GM19240 (cell line): ENCODE measurements around the gene OGDHL.
"Not testable (repeated sequence)": the region's sequence is repeated elsewhere in the genome, so short reads cannot be mapped to it uniquely, and the experiment has no call there.

Experiments used
- DNase-seq: peaks from one replicate; pipeline ENCODE4 v3.0.0; 2011; ENCODE audit warnings: low spot score; ENCODE audit not compliant: insufficient read length

The OGDHL gene

DNA sequence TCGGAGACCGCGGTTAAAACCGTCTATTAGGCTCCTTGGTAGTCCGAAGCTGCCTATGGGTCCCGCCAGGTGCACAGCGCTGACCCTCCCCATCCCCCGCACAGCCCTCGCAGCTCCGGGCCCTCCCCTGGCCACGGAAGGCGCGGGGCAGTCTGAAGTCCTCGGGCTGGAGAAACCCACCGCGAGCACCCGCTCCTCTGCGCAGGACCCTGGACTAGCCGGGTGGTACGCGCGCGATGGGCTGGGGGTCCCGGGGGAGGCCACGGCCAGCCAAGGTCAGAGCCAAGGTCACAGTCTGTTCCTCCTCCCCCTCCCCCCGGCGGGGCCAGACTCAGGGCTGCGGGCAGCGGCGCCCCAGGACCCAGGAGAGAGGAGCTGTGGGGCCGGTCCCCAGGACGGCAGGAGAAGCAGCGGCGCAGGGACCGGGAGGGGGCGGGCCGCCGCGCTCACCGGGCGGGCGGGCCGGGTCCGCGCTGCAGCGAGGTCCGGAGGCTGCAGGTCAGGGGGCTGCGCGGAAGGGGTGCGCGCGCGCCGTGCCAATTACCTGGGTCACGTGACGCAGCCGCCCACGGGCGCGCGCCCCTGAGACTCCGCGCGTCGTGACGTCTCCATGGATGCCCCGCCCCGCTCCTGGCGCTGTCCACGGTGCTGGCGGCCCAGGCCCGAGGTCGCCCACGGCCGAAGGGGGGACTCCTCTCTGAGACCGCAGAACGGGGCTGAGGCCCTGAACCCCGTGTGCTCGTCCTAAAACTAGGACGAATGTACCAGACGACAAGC lies at the start of gene OGDHL:
TSS of gene OGDHL (minus strand) at position 535 of the 777 bp plus-strand sequence. CDS start 3,731 bp downstream, outside the sequence.
- DNase-seq = peak; percentile 30

DNA sequence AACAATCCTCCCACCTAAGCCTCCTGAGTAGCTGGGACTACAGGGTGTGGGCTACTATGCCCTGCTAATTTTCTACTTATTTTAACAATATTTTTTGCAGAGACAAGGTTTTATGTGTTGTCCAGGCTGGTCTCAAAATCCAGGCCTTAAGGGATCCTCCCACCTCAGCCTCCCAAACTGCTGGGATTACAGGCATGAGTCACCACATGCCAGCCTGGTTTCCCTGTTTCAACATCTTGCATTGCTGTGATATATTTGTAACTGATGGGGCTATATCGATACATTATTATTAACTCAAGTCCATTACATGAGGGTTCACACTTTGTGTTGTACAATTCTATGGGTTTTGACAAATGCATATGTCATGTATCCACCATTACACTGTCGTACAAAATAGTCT lies 41.9 kb upstream of the OGDHL start:
- DNase-seq = no peak

DNA sequence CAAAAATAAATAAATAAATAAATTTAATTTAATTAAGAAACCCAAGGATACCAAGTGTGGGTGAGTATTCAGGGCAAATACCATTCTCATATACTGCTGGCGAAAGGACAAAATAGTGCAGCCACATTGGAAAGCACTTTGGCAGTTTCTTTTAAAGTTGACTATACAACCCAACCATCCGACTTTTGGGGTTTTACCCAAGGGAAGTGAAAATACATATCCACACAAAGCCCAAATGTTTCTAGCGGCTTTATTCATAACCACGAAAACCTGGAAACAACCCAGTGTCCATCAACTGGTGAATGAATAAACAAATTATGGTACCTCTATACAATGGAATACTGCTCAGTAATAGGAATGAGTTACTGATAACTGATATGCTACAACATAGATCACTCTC lies 36.2 kb upstream of the OGDHL start:
- DNase-seq = no peak

DNA sequence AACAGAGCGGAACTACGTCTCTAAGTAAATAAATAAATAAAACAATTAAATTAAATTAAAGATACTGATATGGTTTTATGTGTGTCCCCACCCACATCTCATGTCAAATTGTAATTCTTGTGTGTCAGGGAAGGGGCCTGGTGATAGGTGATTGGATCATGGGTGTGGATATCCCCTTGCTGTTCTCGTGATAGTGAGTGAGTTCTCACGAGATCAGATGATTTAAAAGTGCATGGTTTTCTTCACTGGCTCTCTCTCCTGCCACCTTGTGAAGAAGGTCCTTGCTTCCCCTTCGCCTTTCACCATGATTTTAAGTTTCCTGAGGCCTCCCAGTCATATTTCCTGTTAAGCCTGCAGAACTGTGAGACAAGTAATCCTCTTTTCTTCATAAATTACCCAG lies 29.0 kb upstream of the OGDHL start:
- DNase-seq = no peak

DNA sequence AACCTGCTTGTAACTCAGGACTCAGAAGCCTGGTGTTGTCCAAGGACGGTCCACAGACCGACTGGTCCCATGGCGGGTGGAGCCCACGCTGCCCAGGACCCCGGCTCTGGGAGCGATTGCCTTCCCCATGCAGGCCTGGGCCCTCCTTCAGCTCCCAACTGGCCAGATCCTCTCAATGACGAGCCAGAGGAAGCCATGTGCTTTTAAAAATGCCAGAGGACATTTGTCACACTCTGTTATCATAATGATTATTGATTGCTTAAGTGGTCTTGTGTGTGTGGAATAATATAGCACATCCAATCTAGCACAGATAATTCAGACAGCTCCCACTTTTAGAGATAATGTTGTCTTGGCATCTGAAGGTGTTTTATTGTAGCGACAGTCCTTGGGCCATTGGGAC lies 22.6 kb upstream of the OGDHL start:
- no peak for DNase-seq

DNA sequence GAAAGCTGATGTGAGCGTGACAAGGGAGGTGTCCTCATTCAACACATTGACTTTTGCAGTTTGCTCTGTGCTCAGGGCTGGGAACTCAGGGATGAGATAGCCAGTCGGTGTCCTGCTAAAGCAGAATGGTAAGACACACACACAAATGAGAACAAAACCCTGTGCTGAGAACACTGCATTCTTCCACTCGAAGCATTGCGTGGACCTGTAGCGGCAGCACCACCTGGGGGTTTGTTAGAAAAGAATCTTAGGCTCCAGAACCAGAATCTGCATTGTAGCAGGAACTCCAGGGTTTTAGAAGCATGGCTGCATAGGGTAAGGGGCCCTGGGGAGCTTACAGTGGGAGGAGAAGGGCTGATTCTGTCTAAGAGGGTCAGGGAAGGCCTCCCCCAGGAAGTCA lies 21.5 kb upstream of the OGDHL start:
- DNase-seq = no peak

DNA sequence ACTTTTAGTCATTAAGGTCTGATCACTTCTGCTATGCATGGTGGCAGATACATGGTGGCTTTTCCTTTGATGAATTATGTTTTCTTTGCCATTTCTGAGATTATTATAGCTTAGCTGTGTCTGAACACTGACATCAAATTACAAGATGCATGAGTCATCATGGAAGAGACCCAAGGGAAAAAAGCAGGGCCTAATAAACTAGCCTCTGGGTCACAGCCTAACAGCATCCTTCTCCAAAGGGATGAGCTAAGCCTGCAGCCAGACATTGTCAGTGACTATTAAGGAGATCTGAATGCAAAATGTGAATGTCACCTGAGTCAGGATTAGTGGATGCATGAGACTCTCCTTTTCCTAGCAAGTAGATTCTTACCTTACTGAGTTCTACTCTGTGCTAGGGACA lies 19.1 kb upstream of the OGDHL start:
- DNase-seq = no peak

DNA sequence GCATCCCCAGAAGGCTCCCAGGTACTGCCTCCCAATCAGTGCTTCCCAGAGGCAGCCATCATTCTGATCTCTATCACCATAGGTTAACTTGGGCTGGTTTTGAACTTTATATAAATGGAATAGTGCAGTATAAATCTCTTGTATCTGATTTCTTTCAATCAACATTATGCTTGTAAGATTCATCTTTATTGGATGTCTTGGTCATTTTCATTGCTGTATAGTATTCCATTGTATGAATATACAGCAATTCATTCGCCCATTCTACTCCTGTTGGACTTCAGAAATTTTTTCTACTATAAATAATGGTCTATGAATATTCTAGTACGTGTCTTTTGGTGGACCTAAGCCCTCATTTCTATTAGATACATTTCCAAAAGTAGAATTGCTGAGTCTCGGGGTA lies 16.1 kb upstream of the OGDHL start:
- no peak for DNase-seq

DNA sequence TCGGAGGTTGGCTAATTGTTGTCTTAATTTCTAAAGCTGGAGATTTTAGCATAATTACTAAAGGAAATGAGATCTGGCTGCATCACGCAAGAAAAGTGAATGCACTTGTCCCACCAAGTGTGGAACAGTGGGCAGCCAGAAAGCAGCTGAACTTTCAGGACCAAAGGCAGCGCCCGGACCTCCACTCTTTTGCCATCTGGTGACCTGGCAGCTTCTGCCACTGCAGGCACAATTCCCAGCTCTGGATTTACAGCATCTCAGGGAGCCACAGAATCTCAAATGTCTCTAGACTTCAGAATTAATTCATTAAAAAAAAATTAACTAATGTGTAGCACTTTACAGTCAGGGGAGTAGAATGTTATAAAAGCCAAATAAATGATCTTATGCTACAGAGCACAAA lies 14.7 kb upstream of the OGDHL start:
- DNase-seq = no peak

DNA sequence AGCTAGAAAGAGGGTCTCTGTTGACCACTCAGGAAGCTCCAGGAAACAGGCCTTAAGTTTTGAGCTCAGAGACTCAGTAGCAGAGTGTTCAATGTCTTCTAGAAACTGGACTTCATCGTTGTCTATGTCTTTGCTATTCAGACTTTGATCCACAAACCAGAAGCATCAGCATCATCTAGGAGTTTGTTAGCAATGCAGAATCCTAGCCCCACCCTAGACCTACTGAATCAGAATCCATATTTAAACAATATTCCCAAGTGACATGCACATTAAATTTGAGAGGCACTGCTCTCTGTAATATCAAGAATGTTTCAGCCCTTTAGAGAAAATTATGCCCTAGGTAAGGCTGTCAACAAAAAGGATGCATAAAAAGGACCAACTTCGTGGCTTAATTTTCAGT lies 12.9 kb upstream of the OGDHL start:
- DNase-seq = no peak

DNA sequence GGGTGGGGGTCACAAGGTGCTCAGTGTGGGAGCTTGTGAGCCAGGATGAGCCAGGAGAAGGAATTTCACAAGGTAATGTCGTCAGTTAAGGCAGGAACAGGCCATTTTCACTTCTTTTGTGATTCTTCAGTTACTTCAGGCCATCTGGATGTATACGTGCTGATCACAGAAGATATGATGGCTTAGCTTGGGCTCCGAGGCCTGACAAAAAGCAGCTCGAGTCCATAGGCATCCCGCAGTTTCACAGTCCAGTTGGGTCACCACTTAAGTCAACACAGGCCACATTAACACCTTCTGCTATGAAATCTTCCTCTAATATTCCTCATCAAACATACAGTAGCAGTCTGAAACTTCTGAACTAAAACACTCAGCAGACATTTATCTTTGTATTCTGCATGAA lies 10.8 kb upstream of the OGDHL start:
- not testable (repeated sequence) for DNase-seq

DNA sequence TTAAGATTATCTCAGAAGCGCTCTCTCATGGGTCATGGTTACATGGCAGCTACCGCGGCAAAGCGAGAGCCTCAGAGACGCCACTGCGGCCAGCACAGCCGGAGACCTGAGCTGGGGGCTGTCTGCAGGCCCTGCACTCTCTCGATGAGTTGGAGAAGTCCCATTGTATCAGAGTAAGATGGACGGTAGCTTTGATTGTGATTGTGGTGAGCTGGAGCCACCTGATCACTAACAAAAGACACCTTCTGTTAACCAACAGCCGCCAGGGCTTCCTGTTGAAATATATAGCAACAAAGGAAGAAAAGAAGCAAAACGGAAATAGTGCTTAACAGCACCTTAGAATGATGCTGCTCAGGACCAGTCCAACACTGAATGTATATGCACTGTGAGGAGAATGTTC lies 8.9 kb upstream of the OGDHL start:
- DNase-seq = not testable (repeated sequence)

DNA sequence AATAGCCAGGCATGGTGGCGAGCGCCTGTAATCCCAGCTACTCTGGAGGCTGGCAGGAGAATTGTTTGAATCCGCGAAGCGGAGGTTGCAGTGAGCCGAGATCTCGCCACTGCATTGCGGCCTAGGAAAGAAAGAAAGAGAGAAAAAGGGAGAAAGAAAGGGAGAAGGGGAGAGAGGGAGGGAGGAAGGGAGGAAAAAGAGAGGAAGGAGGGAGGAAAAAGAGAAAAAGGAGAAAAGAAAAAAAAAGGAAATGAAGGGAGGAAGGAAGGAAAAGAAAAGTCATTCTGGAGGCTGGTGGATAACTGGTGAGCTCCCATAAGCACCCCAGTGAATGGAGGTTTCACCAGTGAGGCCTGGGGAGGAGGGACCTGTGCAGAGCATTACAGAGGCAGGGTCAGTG lies 7.6 kb upstream of the OGDHL start:
- DNase-seq = no peak

DNA sequence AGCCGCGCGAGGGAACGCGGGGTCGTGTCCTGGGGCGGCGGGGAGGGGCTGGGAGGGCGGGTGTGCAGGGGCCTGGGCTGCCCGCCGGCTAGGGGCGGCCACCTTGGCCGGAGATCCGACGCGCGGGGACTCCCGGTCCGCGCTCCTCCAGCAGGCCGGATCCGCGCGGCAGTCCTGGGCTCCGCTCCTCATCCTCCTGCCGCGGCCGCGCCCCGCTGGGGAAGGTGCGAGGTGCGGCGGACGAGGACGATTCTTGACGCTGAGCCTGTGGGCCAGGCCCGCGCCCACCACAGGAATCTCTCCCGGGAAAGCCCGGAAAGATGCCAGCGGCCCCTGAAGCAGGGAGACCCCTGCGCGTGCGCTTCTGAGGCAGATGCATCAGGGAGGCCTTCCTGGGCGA lies 6.6 kb upstream of the OGDHL start:
- no peak for DNase-seq

DNA sequence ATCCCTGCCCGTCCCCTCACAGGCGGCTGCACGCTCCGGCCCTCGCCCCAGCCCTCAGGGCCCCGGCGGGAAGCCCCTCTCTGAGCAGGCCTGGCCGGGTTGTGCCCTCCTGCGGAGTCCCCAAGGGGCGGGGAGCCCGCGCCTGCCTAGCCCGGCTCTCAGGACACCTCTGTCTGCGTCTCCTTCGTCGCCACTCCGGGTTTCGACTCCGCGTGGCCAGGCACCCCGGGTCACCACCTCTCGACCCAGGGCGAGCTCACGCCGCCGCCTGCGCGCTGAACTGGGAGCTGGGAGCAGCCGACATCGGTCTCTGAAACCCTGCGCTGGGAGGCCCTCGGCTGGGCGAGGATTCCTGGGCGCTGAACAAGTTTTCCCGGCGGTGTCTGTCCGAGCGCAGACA lies 6.2 kb upstream of the OGDHL start:
- DNase-seq = no peak

DNA sequence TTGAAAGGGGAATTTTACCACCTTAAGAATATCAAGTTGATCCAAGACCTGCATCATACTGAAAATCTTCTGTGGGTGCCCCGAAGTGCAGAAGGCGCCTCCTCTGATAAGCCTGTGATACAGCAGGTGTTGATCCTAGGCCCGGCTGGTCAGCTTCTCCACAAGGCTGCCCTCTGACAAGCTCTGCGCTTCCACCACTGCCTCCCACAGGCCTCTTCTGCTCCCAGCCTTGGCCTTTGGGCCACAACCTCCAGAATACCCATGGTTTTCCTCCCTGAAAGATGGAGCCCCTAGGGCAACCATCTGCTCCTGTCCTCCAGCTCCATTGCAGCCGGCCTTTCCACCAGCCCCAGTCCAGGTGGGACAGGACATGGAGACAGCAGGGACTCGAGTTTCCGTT lies 5.6 kb upstream of the OGDHL start:
- DNase-seq = no peak

DNA sequence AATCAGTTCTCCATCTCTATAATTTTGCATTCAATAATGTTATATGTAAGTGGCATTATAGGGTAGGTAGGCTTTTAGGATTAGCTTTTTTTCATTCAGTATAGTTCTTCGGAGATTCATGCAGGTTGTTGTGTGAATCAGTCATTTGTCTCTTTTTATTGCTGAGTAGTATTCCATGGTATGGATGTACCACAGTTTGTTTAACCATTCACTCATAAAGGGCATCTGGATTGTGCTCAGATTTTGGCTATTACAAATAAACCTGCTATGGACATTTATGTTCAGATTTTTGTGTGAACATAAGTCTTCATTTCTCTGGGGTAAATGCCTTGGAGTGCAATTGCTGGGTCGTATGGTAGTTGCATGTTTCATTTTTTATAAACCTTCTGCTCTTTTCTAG lies 4.4 kb upstream of the OGDHL start:
- DNase-seq = no peak

DNA sequence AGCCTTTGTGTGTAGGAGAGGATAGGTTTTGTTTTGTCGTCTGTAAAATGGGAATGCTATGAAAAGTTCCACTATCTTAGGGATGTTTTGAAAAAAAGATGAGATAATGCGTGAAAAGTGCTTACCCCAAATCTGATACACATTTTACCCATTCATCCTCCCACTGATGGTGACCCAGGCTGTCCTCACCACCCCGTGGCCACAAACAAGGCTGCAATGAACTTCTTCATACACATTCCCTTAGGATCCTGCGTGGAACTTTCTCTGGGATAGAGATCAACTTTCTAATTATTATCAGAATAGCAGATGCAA lies 399 bp upstream of the OGDHL start:
- DNase-seq = no peak

DNA sequence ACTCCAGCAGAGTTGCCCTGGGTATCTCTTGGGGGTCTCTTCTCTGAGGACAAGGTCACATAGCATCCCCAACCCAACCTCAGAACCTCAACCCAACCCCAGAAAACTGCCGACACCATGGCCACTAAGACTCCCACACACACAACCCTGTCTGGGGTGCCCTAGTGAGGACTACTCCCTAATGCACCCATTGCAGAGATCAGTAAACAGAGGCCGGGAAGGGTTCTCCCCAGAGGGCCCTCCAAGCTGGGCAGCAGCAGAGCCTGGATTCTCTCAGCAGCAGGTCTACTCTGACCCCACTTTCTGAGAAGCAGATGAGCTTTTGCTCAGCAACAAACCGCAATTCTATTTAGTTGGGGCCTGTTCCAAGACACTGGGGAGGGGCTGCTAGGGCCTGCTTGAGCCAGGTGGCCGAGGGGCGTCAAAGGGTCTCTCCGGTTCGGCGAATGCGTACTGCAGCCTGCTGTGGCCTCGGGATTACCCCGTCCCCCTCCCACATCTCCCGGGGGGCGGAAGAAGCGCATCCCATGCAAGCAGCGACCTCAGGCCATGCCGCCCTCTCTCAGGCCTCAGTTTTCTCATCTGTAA lies 828 bp downstream of the OGDHL start:
- DNase-seq = no peak

DNA sequence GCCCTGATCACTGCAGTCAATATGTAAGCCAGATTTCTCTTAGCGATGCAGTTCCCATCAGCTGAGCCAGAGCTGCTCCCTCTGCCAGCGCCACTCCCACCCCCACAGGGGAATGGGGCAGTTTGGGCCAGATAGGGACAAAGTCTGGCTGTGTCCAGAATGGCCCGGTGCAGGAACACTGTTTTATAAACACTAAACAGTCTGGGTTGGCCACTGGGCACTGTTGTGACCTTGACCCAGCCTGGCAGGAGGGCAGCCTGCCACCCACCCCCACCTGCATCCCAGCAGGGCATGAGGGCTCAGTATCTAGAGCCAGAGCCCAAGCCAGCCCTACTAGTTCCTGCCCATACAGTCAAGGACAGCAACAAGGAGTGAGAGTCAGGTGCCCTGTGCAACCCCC lies 1.3 kb downstream of the OGDHL start:
- no peak for DNase-seq

DNA sequence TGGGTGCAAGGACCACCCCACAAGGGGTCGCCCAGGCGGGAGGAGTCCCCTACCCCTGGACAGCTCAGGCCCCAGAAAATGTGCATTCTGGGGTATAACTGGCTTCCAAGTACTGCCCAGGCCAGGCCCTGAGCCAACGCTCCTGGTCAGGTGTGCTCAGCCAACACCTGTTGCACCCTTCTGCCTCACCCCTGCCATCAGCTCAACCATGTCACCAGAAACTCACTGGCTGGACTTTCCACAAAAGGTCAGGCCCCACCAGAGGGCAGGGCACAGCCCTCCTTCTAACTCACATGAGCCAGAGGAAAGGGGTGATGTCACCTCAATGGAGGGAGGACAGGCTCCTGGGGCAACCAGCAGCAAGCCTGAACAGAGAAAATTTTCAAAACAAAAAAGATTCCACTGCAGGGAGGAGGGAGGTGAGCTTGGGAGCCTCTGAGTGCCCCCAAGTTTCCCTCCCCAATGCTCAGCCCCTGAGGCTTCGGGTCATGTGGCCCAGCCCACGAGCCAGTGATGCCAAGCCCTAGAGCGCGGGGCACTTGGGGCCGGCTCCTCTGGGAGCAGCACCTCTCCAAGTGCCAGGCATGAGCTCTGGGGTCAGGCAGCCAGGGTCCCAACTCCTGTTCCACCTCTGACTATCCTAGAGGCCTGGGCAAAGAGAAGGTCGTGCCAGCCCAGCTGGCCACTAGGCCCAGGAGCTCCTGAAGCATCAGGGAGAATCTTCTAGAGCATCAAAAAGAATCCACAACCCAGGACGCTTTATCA lies 2.2 kb downstream of the OGDHL start:
- DNase-seq = no peak

DNA sequence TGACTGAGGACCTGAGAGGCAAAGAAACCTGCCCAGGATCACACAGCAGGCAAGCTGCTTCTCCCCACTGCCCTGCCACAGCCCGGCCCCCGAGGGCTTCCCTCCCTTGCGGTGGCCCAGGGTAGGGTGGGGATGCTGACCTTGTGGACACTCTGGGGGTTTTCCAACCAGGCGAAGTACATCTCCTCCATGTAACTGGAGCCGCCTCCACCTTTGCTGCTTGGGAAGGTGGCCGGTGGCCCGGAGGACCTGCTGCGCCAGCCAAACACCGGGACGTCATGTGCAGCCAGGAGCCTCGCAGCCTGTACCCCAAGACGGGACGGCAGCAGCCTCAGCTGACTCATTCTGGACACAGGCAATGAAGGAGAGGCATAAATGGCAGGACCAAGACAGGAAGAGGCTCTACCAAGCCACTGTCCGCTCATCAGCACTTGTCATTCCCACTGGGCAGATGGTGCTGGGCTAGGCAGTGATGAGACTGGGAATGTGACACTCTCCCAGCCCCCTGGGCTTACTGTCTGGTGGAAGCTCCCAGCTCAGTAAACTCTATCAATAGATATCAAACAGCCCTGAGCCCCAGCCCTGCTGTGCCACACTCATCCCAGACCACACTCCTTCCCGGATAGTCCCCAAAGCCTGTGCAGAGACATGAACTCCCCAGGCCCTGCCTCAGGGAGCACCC lies 3.7 kb downstream of the OGDHL start:
- no peak for DNase-seq
